IMR-90 (cell line): ENCODE results near the gene APLN. TPM values are rescaled to one million over a fixed set of nuclear protein-coding genes. Genes with fewer than 3 reads are reported as not detected.

Experiments
- ATAC-seq: fragments of 200-7000 bp; cut with Tn5 transposase; 2 replicates; pipeline ENCODE4 v1.9.1; 2020; ENCODE audit warnings: low read depth, mild to moderate bottlenecking, moderate library complexity
- BruUV-seq: library from RNA; stranded (reverse); fragments of 400-500 nt; replicated peaks from 2 replicates; lab custom pipeline; 2021; lab: Mats Ljungman, UMichigan
- CTCF ChIA-PET: fragments of 300-600 bp; formaldehyde crosslinking; extraction: SDS; loops from one replicate; lab custom pipeline; 2021; ENCODE audit warnings: antibody characterized with exemption; lab: Yijun Ruan, JAX
- POLR2A ChIA-PET: fragments of 300-600 bp; sonication (Branson Sonifier 250); formaldehyde crosslinking; loops from one replicate; lab custom pipeline; 2022; ENCODE audit warnings: antibody characterized with exemption; ENCODE audit not compliant: unreplicated experiment; lab: Charles Lee
- DNase-seq: peaks from one replicate; pipeline ENCODE4 v3.0.0; 2013
- H2AFZ ChIP-seq: replicated peaks from 2 replicates; pipeline ENCODE3; 2013; ENCODE audit warnings: low read length, mild to moderate bottlenecking; ENCODE audit not compliant: poor library complexity
- H2AK5ac ChIP-seq: 2 replicates; pipeline ENCODE4 v1.6.1; 2013; ENCODE audit warnings: low read depth, low read length, inconsistent platforms
- H2AK9ac ChIP-seq: replicated peaks from 2 replicates; pipeline ENCODE3; 2013; ENCODE audit warnings: mild to moderate bottlenecking, low read depth, low read length, moderate library complexity; ENCODE audit not compliant: poor library complexity
- H2BK120ac ChIP-seq: 2 replicates; pipeline ENCODE4 v1.6.1; 2013; ENCODE audit warnings: low read depth, low read length, inconsistent platforms
- H2BK15ac ChIP-seq: 3 replicates; pipeline ENCODE4 v1.6.1; 2013; ENCODE audit warnings: low read depth, low read length, inconsistent platforms
- H2BK20ac ChIP-seq: 2 replicates; pipeline ENCODE4 v1.6.1; 2013; ENCODE audit warnings: low read depth, mild to moderate bottlenecking, inconsistent platforms, low read length, moderate library complexity
- H2BK5ac ChIP-seq: 2 replicates; pipeline ENCODE4 v1.6.1; 2013; ENCODE audit warnings: mild to moderate bottlenecking, low read depth, low read length, inconsistent platforms; ENCODE audit not compliant: poor library complexity, severe bottlenecking
- H3K14ac ChIP-seq: replicated peaks from 2 replicates; pipeline ENCODE4 v1.6.1; 2013; ENCODE audit warnings: low read depth, low read length, inconsistent platforms
- H3K18ac ChIP-seq: 2 replicates; pipeline ENCODE4 v1.6.1; 2013; ENCODE audit warnings: low read depth, low read length, control low read depth
- H3K23ac ChIP-seq: 2 replicates; pipeline ENCODE4 v1.6.1; 2013; ENCODE audit warnings: low read depth, low read length, inconsistent platforms
- H3K27ac ChIP-seq: 2 replicates; pipeline ENCODE4 v1.5.1; 2013; ENCODE audit warnings: mild to moderate bottlenecking, control low read depth, low read length; ENCODE audit not compliant: insufficient read depth
- H3K27me3 ChIP-seq: 2 replicates; pipeline ENCODE4 v1.6.1; 2013; ENCODE audit warnings: low read length; ENCODE audit not compliant: control insufficient read depth, insufficient read depth
- H3K36me3 ChIP-seq: 2 replicates; pipeline ENCODE4 v1.6.1; 2013; ENCODE audit warnings: low read length, mixed read lengths; ENCODE audit not compliant: control insufficient read depth, insufficient read depth
- H3K4ac ChIP-seq: 2 replicates; pipeline ENCODE4 v1.6.1; 2013; ENCODE audit warnings: low read depth, low read length, inconsistent platforms
- H3K4me1 ChIP-seq: 2 replicates; pipeline ENCODE4 v1.6.1; 2013; ENCODE audit warnings: low read length, mixed read lengths; ENCODE audit not compliant: control insufficient read depth, insufficient read depth
- H3K4me2 ChIP-seq: 2 replicates; pipeline ENCODE4 v1.6.1; 2013; ENCODE audit warnings: low read depth, mild to moderate bottlenecking, control low read depth, low read length, moderate library complexity
- H3K4me3 ChIP-seq: 2 replicates; pipeline ENCODE4 v1.5.1; 2013; ENCODE audit warnings: low read depth, mild to moderate bottlenecking, control low read depth, low read length, moderate library complexity; ENCODE audit not compliant: insufficient read depth
- H3K56ac ChIP-seq: 2 replicates; pipeline ENCODE4 v1.6.1; 2013; ENCODE audit warnings: low read length, inconsistent platforms; ENCODE audit not compliant: insufficient read depth; ENCODE audit errors: extremely low read depth
- H3K79me1 ChIP-seq, 2 experiments: 2 replicates each; pipeline ENCODE4 v1.6.1; 2013; ENCODE audit warnings: low read length in 2 of 2, inconsistent platforms in 1 of 2, low read depth in 1 of 2
- H3K9ac ChIP-seq: 2 replicates; pipeline ENCODE4 v1.6.1; 2013; ENCODE audit warnings: low read depth, low read length, control low read depth
- H3K9me1 ChIP-seq: 2 replicates; pipeline ENCODE4 v1.6.1; 2013; ENCODE audit warnings: low read length, inconsistent platforms; ENCODE audit not compliant: insufficient read depth
- H3K9me3 ChIP-seq: 2 replicates; pipeline ENCODE4 v1.6.1; 2013; ENCODE audit warnings: low read length; ENCODE audit not compliant: control insufficient read depth, insufficient read depth
- H4K20me1 ChIP-seq: 2 replicates; pipeline ENCODE4 v1.6.1; 2013; ENCODE audit warnings: low read length, inconsistent platforms; ENCODE audit not compliant: insufficient read depth
- H4K5ac ChIP-seq: 2 replicates; pipeline ENCODE4 v1.6.1; 2013; ENCODE audit warnings: mild to moderate bottlenecking, low read depth, low read length, control low read depth
- H4K8ac ChIP-seq, 2 experiments: 2 replicates each; pipeline ENCODE4 v1.6.1; 2013; ENCODE audit warnings: low read depth in 2 of 2, low read length in 2 of 2, control low read depth in 1 of 2, inconsistent platforms in 1 of 2
- H4K91ac ChIP-seq: 2 replicates; pipeline ENCODE4 v1.6.1; 2013; ENCODE audit warnings: low read depth, low read length, inconsistent platforms; ENCODE audit not compliant: insufficient read depth
- BHLHE40 ChIP-seq: fragments of 150-350 bp; IDR thresholded peaks from 2 replicates; pipeline ENCODE4 v1.6.1; 2016; ENCODE audit warnings: mild to moderate bottlenecking, low read depth, low read length
- CEBPB ChIP-seq: IDR thresholded peaks from 2 replicates; pipeline ENCODE4 v1.6.1; 2012; ENCODE audit warnings: low read depth, low read length, improper control_type of control experiment
- CHD1 ChIP-seq: IDR thresholded peaks from 2 replicates; pipeline ENCODE4 v1.6.1; 2012; ENCODE audit warnings: low read depth, low read length, improper control_type of control experiment
- CTCF ChIP-seq: conservative IDR thresholded peaks from 2 replicates; pipeline ENCODE4 v1.5.1; 2012; ENCODE audit warnings: mild to moderate bottlenecking, low read depth, low read length, improper control_type of control experiment
- ELK1 ChIP-seq: fragments of 150-350 bp; IDR thresholded peaks from 2 replicates; pipeline ENCODE4 v1.6.1; 2016; ENCODE audit warnings: low read depth, mild to moderate bottlenecking, low read length, moderate library complexity, borderline replicate concordance
- FOS ChIP-seq: fragments of 150-350 bp; IDR thresholded peaks from 2 replicates; pipeline ENCODE4 v1.6.1; 2016; ENCODE audit warnings: low read depth, low read length
- MAFK ChIP-seq: IDR thresholded peaks from 2 replicates; pipeline ENCODE4 v1.6.1; 2012; ENCODE audit warnings: low read depth, low read length, improper control_type of control experiment
- MAZ ChIP-seq: IDR thresholded peaks from 2 replicates; pipeline ENCODE4 v1.6.1; 2012; ENCODE audit warnings: low read depth, mild to moderate bottlenecking, low read length, improper control_type of control experiment, moderate library complexity, borderline replicate concordance
- MXI1 ChIP-seq: IDR thresholded peaks from 2 replicates; pipeline ENCODE4 v1.6.1; 2012; ENCODE audit warnings: low read depth, mild to moderate bottlenecking, low read length, moderate library complexity, borderline replicate concordance
- NFE2L2 ChIP-seq: fragments of 150-350 bp; IDR thresholded peaks from 2 replicates; pipeline ENCODE4 v1.6.1; 2016; ENCODE audit warnings: low read depth, mild to moderate bottlenecking, low read length
- POLR2A ChIP-seq: IDR thresholded peaks from 2 replicates; pipeline ENCODE4 v1.6.1; 2012; ENCODE audit warnings: mild to moderate bottlenecking, low read depth, low read length
- RAD21 ChIP-seq: IDR thresholded peaks from 2 replicates; pipeline ENCODE4 v1.6.1; 2012; ENCODE audit warnings: low read length, improper control_type of control experiment
- RCOR1 ChIP-seq: IDR thresholded peaks from 2 replicates; pipeline ENCODE4 v1.6.1; 2012; ENCODE audit warnings: mild to moderate bottlenecking, low read length, improper control_type of control experiment; ENCODE audit not compliant: insufficient replicate concordance
- RFX5 ChIP-seq: IDR thresholded peaks from 2 replicates; pipeline ENCODE4 v1.8.0; 2012; ENCODE audit warnings: low read depth, mild to moderate bottlenecking, low read length, moderate library complexity
- whole genome bisulfite sequencing, 2 experiments: methylation state at CpG; one replicate each; pipeline versions ENCODE4 v1.1.5 to v1.1.7; 2013; ENCODE audit warnings: missing lambda C conversion rate in 2 of 2; ENCODE audit not compliant: insufficient read length in 1 of 2; ENCODE audit errors: extremely low coverage in 2 of 2; 5-methylcytosine and 5-hydroxymethylcytosine counted together
- dilution Hi-C: fragments of 300-500 bp; cut with HindIII; formaldehyde crosslinking; loops from one replicate; pipeline ENCODE4 v1.14.3; 2018; ENCODE audit warnings: low sequenced_read_pairs; ENCODE audit not compliant: unreplicated experiment
- in situ Hi-C: fragments of 300-500 bp; cut with MboI; formaldehyde crosslinking; loops from 3 replicates; pipeline ENCODE4 v1.14.3; 2019; ENCODE audit warnings: low sequenced_read_pairs, inconsistent platforms, mixed read lengths
- intact Hi-C: fragments of 100-400 bp; cut with micrococcal nuclease; formaldehyde crosslinking; loops from 2 replicates; pipeline ENCODE4 v1.10.0; 2022
- polyA plus RNA-seq, 3 experiments: library from polyadenylated mRNA; depleted of rRNA; stranded (reverse); fragments of >200 nt; gene quantifications; 2 replicates each; pipeline ENCODE4 v1.2.3, GENCODE V29; 2012; ENCODE audit warnings: low replicate concordance in 1 of 3
- total RNA-seq: library from RNA; depleted of rRNA; stranded (reverse); fragments of >200 nt; gene quantifications from 2 replicates; pipeline ENCODE4 v1.2.3, GENCODE V29; 2012
- TF ChIP-seq, protein P1 (sequence below): fragments of 150-350 bp; IDR thresholded peaks from 2 replicates; pipeline ENCODE4 v1.6.1; 2017; ENCODE audit warnings: mild to moderate bottlenecking, antibody characterized with exemption, low read length, low read depth

The APLN gene
- total and polyA plus RNA-seq, 2 of the 4 experiments (the other 2 are of a cell fraction): 0.18 to 0.72 TPM

- BruUV-seq: no TSS peak
- H4K8ac ChIP-seq: no peak overlapping the region
- peaks cover 15% of the 10 kb centered on the region; the same call in 1 of the 2 replicates for H3K27me3 ChIP-seq
- H3K23ac ChIP-seq: no peak overlapping the region
- TF ChIP-seq FOS (no peak), MAZ (no peak), POLR2A (no peak), CHD1 (no peak), ELK1 (no peak), MXI1 (no peak), RAD21 (no peak), BHLHE40 (no peak), CEBPB (no peak), RCOR1 (no peak), NFE2L2 (no peak), MAFK (no peak), RFX5 (no peak), CTCF (no peak)
- TF ChIP-seq, protein P1, sequence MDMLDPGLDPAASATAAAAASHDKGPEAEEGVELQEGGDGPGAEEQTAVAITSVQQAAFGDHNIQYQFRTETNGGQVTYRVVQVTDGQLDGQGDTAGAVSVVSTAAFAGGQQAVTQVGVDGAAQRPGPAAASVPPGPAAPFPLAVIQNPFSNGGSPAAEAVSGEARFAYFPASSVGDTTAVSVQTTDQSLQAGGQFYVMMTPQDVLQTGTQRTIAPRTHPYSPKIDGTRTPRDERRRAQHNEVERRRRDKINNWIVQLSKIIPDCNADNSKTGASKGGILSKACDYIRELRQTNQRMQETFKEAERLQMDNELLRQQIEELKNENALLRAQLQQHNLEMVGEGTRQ: no peak
- no peak overlapping the region for H3K18ac ChIP-seq
- no peak overlapping the region for H3K9ac ChIP-seq
- H2AFZ ChIP-seq: no peak overlapping the region
- H3K4ac ChIP-seq: no peak overlapping the region
- in situ Hi-C loops: no loop called here
- H3K9me1 ChIP-seq: no peaks in the 10 kb centered on the region
- no peaks in the 10 kb centered on the region for H4K20me1 ChIP-seq
- peaks cover 2% of the 10 kb centered on the region for H3K4me1 ChIP-seq
- no peak overlapping the region for H3K27ac ChIP-seq
- ChIA-PET CTCF (no interaction called here), POLR2A (interaction anchor here (0.6 kb wide), 2 partner anchors 297 to 528 kb away, joined by 3 to 4 read pairs; no protein-coding TSS in a partner anchor)
- peak; percentile 7 for DNase-seq
- H3K9me3 ChIP-seq: no peaks in the 10 kb centered on the region
- dilution Hi-C loops: no loop called here
- no peak overlapping the region for H3K4me2 ChIP-seq
- H2AK9ac ChIP-seq: no peak overlapping the region
- no peak overlapping the region for H4K5ac ChIP-seq
- no peak overlapping the region for H2AK5ac ChIP-seq
- no peak for ATAC-seq
- H3K56ac ChIP-seq: no peak overlapping the region
- H2BK15ac ChIP-seq: no peak overlapping the region
- no peak overlapping the region for H2BK20ac ChIP-seq
- no peak overlapping the region for H2BK5ac ChIP-seq
- H3K4me3 ChIP-seq: no peak overlapping the region
- WGBS, 2 experiments: 100% methylated on average over 1 of the region's 1 CpG; no CpG with 5 or more reads in 1 of the 2 experiments
- no peaks in the 10 kb centered on the region for H3K36me3 ChIP-seq
- no peak overlapping the region for H2BK120ac ChIP-seq
- no peak overlapping the region for H3K14ac ChIP-seq
- no peak overlapping the region for H4K91ac ChIP-seq
- no peaks in the 10 kb centered on the region for H3K79me1 ChIP-seq
- intact Hi-C loops: no loop called here
Observed at GRCh38 chrX:129679901-129680300, 25.1 kb upstream of the APLN start.
